ENCODE data around the gene TEX13B. TPM values are rescaled to one million over a fixed set of nuclear protein-coding genes. Genes with fewer than 3 reads are reported as not detected.
A peak's percentile ranks its signal among the peaks of the same experiment; 100 is the strongest.

TEX13B gene
- total RNA-seq, 1 donor from 2014 or later = not detected

DNA sequence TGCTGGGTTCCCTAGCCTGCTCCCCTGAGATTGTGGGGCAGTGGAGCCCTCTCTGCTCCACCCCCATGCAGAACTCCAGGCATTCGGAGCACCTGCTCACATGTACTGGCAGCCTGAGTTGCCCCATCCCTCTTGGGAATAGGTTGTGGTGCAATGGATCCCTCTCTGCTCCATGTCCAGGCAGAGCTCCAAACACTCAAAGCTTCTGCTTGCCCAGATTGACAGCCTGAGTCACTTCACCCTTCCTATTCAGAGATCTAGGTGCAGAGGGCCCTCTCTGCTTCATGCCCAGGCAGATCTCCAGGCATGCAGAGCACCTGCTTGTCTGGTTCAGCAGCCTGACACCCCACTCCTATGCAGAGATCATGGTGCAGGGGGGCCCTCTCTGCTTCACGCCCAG, 18.6 kb upstream of the TEX13B start:
- no peak for DNase-seq (ENCODE audit: low spot score)
- H3K9me3 Mint-ChIP-seq (ENCODE audit: low read depth) = peaks cover 10% of the 10 kb centered on the region
- H3K4me3 Mint-ChIP-seq (ENCODE audit: unreplicated experiment) = no peak overlapping the region

DNA sequence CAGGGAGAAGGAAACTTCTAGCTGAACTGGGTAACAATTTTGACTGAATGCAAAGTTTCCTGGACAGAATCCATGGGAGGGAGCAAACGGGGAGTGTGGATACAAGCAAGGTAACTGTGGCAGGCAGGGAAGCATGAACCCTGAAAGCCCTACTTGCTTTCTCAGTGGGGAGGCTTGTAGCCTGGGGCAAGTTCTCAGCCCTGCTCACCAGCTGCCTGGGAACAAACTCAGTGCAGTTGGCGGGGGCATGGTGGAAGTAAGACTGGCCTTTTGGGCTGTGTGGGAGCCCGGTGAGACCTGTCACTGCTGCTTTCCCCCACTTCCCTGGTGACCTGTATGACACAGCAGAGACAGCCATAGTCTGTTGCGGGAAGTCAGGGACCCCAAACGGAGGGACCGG, 14.0 kb upstream of the TEX13B start:
- H3K4me1 Mint-ChIP-seq (ENCODE audit: low read depth) = no peaks in the 10 kb centered on the region
- H3K9me3 Mint-ChIP-seq (ENCODE audit: low read depth) = no peaks in the 10 kb centered on the region
- no peak overlapping the region for H3K27ac Mint-ChIP-seq (ENCODE audit: unreplicated experiment)
- H3K27me3 Mint-ChIP-seq (ENCODE audit: low read depth) = peaks cover 4% of the 10 kb centered on the region
- TF ChIP-seq, protein P1, sequence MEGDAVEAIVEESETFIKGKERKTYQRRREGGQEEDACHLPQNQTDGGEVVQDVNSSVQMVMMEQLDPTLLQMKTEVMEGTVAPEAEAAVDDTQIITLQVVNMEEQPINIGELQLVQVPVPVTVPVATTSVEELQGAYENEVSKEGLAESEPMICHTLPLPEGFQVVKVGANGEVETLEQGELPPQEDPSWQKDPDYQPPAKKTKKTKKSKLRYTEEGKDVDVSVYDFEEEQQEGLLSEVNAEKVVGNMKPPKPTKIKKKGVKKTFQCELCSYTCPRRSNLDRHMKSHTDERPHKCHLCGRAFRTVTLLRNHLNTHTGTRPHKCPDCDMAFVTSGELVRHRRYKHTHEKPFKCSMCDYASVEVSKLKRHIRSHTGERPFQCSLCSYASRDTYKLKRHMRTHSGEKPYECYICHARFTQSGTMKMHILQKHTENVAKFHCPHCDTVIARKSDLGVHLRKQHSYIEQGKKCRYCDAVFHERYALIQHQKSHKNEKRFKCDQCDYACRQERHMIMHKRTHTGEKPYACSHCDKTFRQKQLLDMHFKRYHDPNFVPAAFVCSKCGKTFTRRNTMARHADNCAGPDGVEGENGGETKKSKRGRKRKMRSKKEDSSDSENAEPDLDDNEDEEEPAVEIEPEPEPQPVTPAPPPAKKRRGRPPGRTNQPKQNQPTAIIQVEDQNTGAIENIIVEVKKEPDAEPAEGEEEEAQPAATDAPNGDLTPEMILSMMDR (IDR thresholded peaks at IDR 0.05) = no peak
- H3K36me3 Mint-ChIP-seq (ENCODE audit: low read depth) = no peaks in the 10 kb centered on the region
- H3K4me3 Mint-ChIP-seq (ENCODE audit: unreplicated experiment) = no peak overlapping the region
- DNase-seq (ENCODE audit: low spot score) = no peak

More for the DNA sequence above, 18.6 kb upstream of the TEX13B start:
- TF ChIP-seq, protein P1 (IDR thresholded peaks at IDR 0.05) = no peak
- Mint-ChIP-seq H3K27me3 (ENCODE audit: low read depth) (peaks cover 22% of the 10 kb centered on the region), H3K36me3 (ENCODE audit: low read depth) (no peaks in the 10 kb centered on the region), H3K27ac (ENCODE audit: unreplicated experiment) (no peak overlapping the region), H3K4me1 (ENCODE audit: low read depth) (no peaks in the 10 kb centered on the region)

DNA sequence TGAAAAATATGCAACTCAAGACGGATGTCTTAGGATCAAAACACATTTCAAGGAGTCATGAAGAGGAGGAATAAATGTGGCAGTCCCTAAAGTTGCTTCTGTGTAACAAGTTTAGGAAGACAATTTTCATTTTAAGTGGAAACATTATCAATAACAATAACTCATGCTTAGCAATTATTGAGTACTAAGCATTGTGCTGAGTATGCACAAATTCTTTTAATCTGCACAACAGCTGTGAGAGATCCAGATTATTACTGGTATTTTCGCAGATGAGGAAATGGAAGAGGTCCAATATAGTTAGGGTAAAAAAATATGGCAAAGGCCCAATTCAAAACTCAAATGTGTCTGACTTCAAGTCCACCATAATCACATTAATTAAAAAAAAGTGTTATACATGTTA, 2.9 kb upstream of the TEX13B start:
- no peaks in the 10 kb centered on the region for H3K4me1 Mint-ChIP-seq (ENCODE audit: low read depth)
- TF ChIP-seq, protein P1 (IDR thresholded peaks at IDR 0.05) = no peak
- no peak overlapping the region for H3K27ac Mint-ChIP-seq (ENCODE audit: unreplicated experiment)
- no peaks in the 10 kb centered on the region for H3K36me3 Mint-ChIP-seq (ENCODE audit: low read depth)
- H3K27me3 Mint-ChIP-seq (ENCODE audit: low read depth) = peaks cover 10% of the 10 kb centered on the region
- DNase-seq (ENCODE audit: low spot score) = no peak
- H3K4me3 Mint-ChIP-seq (ENCODE audit: unreplicated experiment) = no peak overlapping the region
- H3K9me3 Mint-ChIP-seq (ENCODE audit: low read depth) = peaks cover 11% of the 10 kb centered on the region

DNA sequence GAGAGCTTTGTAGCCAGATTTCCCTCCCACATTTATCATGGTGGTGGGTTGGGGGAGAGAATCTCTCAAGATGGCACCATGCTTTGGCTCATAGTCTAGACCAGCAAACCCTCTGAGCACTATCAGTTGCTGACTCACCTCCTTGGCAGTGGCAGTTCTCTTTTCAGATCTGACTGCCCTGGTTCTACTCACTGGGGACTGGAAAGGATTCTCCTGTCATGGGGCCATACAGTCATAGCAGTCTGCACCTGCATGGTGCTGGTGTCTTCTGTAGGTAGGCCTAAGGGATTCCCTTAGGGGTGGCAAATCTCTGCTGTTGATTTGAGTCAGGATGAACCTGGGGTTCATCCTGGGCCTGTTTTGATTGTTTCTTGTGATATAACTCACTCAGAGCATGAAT, 2.6 kb downstream of the TEX13B start:
- Mint-ChIP-seq H3K27ac (ENCODE audit: unreplicated experiment) (no peak overlapping the region), H3K36me3 (ENCODE audit: low read depth) (no peaks in the 10 kb centered on the region)
- TF ChIP-seq, protein P1 (IDR thresholded peaks at IDR 0.05) = no peak

DNA sequence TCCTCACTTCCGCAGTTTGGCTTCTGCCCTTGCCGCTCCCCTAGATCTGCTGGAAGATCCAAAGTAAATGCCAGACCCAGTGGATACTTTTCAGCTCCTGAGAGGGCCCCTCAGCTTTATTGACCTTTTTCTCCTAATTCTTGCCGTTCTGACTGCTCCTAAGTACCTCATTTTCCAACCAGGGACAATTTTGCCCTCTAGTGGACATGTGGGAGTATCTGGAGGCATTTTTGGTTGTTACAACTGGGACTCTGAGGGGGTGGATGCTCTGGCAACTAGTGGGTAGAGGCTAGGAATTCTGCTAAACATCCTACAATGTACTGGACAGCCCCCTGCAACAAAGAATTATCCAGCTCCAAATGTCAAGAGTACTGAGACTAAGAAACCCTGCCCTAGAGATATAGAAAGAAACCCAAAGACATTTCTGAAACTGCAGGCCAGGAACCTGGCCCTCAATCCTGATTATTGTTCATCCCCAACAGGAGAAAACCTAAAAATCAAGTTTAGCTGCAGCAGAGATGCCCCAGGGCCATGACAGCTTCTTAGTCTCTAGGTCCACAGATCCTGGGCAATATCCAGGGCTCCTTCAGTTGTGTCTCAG, 3.4 kb downstream of the TEX13B start:
- Mint-ChIP-seq H3K27ac (ENCODE audit: unreplicated experiment) (no peak overlapping the region), H3K9me3 (ENCODE audit: low read depth) (no peaks in the 10 kb centered on the region), H3K4me3 (ENCODE audit: unreplicated experiment) (no peak overlapping the region), H3K4me1 (ENCODE audit: low read depth) (no peaks in the 10 kb centered on the region), H3K27me3 (ENCODE audit: low read depth) (peaks cover 9% of the 10 kb centered on the region), H3K36me3 (ENCODE audit: low read depth) (no peaks in the 10 kb centered on the region)
- no peak for DNase-seq (ENCODE audit: low spot score)
- TF ChIP-seq, protein P1 (IDR thresholded peaks at IDR 0.05) = peak; percentile 76

More for the DNA sequence above, 2.6 kb downstream of the TEX13B start:
- peaks cover 12% of the 10 kb centered on the region for H3K27me3 Mint-ChIP-seq (ENCODE audit: low read depth)
- H3K9me3 Mint-ChIP-seq (ENCODE audit: low read depth) = no peaks in the 10 kb centered on the region
- no peak overlapping the region for H3K4me3 Mint-ChIP-seq (ENCODE audit: unreplicated experiment)
- no peaks in the 10 kb centered on the region for H3K4me1 Mint-ChIP-seq (ENCODE audit: low read depth)
- no peak for DNase-seq (ENCODE audit: low spot score)

All from chondrocyte (in vitro differentiated cells).